Right lobe of liver (tissue), 4 donors: ENCODE results near the gene BMP8A.
"Not testable (repeated sequence)": the region's sequence is repeated elsewhere in the genome, so short reads cannot be mapped to it uniquely, and the experiment has no call there.

Experiments used
- CTCF ChIP-seq, 4 donors: fragments of 200-600 bp in 3 of 4; fragments of 450-650 bp in 1 of 4; IDR thresholded peaks; one replicate each; pipeline versions ENCODE4 v1.5.1 to v1.8.0; 2016 to 2022; ENCODE audit warnings: antibody characterized with exemption in 4 of 4, mild to moderate bottlenecking in 2 of 4
- POLR2A ChIP-seq: fragments of 450-650 bp; IDR thresholded peaks from one replicate; pipeline ENCODE4 v1.6.1; 2017; ENCODE audit warnings: antibody characterized with exemption, mild to moderate bottlenecking
- donor health status: DM: no; HTN: no; CAD: no.
- donor health status: DM: no; HTN: no; CAD: no.
- donor health status: DM: no; HTN: yes; CAD: no.

GRCh38 chr1:39514710-39515124, 23.3 kb downstream of the BMP8A start:
- not testable (repeated sequence) for TF ChIP-seq CTCF (IDR thresholded peaks at IDR 0.05); POLR2A
